ENCODE data around the gene PMEL.
"Not testable (repeated sequence)": the region's sequence is repeated elsewhere in the genome, so short reads cannot be mapped to it uniquely, and the experiment has no call there.

PMEL gene

GRCh38 chr12:56004211-56004610 is 38.4 kb upstream of the PMEL start:
- no peak overlapping the region for H3K4me3 ChIP-seq (replicated peaks in 1 of 2; ENCODE audit: low read depth in 2 of 2, low read length in 2 of 2)
- no peak for DNase-seq (ENCODE audit: low read depth in 2 of 2)
- no peak for TF ChIP-seq CTCF (IDR thresholded peaks at IDR 0.05; ENCODE audit: low read depth, low read length)

GRCh38 chr12:56003376-56003775 is 37.5 kb upstream of the PMEL start:
- H3K4me3 ChIP-seq (replicated peaks in 1 of 2; ENCODE audit: low read depth in 2 of 2, low read length in 2 of 2); DNase-seq (ENCODE audit: low read depth in 2 of 2): not testable (repeated sequence)

GRCh38 chr12:56001487-56002100 is 35.8 kb upstream of the PMEL start:
- H3K4me3 ChIP-seq (replicated peaks in 1 of 2; ENCODE audit: low read depth in 2 of 2, low read length in 2 of 2): no peak overlapping the region
- TF ChIP-seq CTCF (IDR thresholded peaks at IDR 0.05; ENCODE audit: low read depth, low read length): no peak
- no peak for DNase-seq (ENCODE audit: low read depth in 2 of 2)

- not testable (repeated sequence) for H3K4me3 ChIP-seq (replicated peaks in 1 of 2; ENCODE audit: low read depth in 2 of 2, low read length in 2 of 2); DNase-seq (ENCODE audit: low read depth in 2 of 2)
These were observed 34.2 kb upstream of the PMEL start for GRCh38 chr12:55999999-56000540.

GRCh38 chr12:55999522-55999921 is 33.7 kb upstream of the PMEL start:
- H3K4me3 ChIP-seq (replicated peaks in 1 of 2; ENCODE audit: low read depth in 2 of 2, low read length in 2 of 2); DNase-seq (ENCODE audit: low read depth in 2 of 2): not testable (repeated sequence)

GRCh38 chr12:55997535-55997859 is 31.7 kb upstream of the PMEL start:
- TF ChIP-seq CTCF (IDR thresholded peaks at IDR 0.05; ENCODE audit: low read depth, low read length): no peak
- H3K4me3 ChIP-seq (replicated peaks in 1 of 2; ENCODE audit: low read depth in 2 of 2, low read length in 2 of 2): peak overlapping the region; percentile 59 to 83
- DNase-seq (ENCODE audit: low read depth in 2 of 2): no peak

- TF ChIP-seq CTCF (IDR thresholded peaks at IDR 0.05; ENCODE audit: low read depth, low read length): no peak
- H3K4me3 ChIP-seq (replicated peaks in 1 of 2; ENCODE audit: low read depth in 2 of 2, low read length in 2 of 2): peak within 1 kb of the TSS; percentile 59 to 83
- peak; percentile 97 to 98 for DNase-seq (ENCODE audit: low read depth in 2 of 2)
These were observed 31.1 kb upstream of the PMEL start, which contains the start of gene SUOX for GRCh38 chr12:55996715-55997534. SUOX (plus strand) TSS chr12:55997276; CDS start chr12:56002222, 4,946 bp downstream.

GRCh38 chr12:55996201-55996714 is 30.4 kb upstream of the PMEL start:
- peak; percentile 77 to 78 for DNase-seq (ENCODE audit: low read depth in 2 of 2)
- peak; percentile 72 for TF ChIP-seq CTCF (IDR thresholded peaks at IDR 0.05; ENCODE audit: low read depth, low read length)
- H3K4me3 ChIP-seq (replicated peaks in 1 of 2; ENCODE audit: low read depth in 2 of 2, low read length in 2 of 2): peak overlapping the region; percentile 59 to 83

All from cardiac fibroblast (primary cell).